ENCODE data around the gene SUGT1.
"Not testable (repeated sequence)": the region's sequence is repeated elsewhere in the genome, so short reads cannot be mapped to it uniquely, and the experiment has no call there.

SUGT1 gene

DNA sequence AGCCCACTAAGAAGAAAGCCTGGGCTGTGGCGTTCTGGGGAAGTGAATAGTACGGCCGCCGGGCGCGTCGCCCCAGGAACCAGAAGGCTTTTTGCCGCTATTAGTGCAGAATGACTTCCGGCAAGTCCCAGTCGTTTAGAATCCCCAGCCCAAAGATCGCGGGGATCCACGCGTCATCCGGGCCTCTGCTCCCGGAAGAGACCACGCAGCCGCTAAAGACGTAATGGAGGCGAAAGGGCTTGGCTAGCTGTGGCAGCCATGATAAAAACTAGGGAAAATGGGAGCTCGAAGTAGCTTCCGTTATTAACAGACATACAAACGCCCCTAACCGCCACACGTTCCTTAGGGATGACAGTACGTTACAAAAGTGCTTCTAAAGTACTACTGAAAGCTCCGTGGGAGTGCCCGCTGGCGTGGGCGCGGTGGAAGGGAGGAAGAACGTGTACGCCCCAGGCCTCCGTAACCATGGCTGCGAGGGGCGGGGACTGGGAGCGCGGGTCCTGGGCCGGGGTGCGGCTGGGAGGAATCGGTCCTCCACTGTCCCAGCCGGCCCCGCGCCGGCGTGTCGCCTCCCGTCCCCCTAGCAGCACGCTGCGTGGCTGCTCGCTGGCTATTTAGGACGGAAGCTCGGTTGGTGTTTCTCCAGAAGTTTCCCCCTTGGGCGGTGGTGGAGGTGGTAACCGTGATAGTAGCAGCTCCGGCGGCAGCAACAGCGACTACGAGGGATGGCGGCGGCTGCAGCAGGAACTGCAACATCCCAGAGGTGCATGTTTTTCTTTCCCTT is at the start of gene SUGT1:
Gene SUGT1, plus strand, starts transcription at position 641 of the 784 bp plus-strand sequence. Its CDS starts 85 bp downstream, at position 726.
- peak; percentile 99 for DNase-seq

DNA sequence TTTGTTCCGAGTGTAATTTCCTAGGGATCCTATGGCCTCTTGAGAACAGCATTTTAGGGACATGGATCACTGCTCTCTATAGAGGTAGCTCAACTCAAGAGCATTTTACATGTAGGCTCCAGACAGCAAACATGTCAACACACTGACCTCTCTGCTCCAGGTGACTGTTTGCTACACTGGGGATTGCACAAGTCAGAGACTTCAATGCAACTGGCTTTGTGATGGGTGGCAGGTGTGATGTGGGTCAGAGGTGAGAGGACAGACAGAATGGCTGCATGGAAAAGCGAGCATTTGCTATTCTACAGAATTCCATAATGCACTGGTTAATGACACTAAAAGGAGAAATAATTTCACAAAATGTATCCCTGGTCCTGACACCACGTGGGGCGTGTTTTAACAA is 49.3 kb upstream of the SUGT1 start:
- not testable (repeated sequence) for DNase-seq

DNA sequence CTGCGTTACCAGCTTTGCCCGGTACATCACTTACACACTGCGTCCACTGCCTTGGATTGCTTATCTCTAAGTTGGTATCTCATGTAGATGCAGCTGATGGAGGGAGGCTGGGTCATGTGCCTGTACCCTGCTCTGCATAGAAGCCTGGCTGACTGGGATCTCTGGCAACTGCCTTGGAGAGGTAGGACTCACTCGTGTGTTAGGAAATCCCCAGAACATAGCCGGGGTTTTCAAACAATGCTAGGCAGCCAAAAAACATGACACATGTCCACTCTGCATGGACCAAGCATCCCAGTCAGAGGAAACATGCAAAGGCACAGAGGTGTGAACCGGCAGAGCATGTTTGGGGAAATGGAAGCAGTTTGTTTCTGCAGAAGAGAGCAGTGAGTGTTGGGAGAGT is 46.5 kb upstream of the SUGT1 start:
- DNase-seq = not testable (repeated sequence)

DNA sequence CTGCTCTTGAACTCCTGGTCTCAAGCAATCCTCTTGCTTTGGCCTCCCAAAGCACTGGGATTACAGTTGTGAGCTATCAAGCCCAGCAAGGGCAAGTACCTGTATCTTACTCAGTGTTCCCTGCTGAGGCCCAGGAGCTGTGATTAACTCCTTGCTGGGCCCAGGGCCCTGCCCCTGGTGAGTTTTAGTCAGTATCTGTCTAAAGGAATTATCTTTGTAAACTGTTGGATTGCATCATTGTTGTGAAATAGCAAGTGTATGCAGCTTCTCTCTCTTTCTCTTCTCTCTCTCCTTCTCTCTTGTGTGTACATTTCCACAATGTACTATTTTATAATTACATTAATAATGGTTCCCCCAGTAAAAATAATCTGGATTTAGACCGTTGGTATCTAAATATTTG is 45.8 kb upstream of the SUGT1 start:
- DNase-seq = not testable (repeated sequence)

DNA sequence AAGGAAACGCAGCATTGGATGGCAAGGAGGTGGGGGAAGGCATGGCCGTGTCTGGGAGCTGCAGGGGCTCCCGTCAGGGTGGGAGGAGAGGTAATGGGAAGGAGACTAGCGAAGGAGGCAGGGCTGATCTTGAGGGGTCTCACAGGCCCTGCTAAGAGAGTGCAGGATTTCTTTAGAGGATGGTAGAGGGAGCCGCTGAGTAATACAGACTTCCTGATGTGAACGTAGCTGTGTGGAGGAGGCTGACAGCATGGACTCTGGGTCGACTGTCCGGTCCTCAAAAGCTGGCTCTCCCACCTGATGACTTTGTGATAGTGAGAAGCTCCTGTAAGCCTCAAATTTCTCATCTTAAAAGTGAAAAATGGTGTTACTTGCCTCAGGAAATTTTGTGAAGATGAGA is 44.5 kb upstream of the SUGT1 start:
- not testable (repeated sequence) for DNase-seq

DNA sequence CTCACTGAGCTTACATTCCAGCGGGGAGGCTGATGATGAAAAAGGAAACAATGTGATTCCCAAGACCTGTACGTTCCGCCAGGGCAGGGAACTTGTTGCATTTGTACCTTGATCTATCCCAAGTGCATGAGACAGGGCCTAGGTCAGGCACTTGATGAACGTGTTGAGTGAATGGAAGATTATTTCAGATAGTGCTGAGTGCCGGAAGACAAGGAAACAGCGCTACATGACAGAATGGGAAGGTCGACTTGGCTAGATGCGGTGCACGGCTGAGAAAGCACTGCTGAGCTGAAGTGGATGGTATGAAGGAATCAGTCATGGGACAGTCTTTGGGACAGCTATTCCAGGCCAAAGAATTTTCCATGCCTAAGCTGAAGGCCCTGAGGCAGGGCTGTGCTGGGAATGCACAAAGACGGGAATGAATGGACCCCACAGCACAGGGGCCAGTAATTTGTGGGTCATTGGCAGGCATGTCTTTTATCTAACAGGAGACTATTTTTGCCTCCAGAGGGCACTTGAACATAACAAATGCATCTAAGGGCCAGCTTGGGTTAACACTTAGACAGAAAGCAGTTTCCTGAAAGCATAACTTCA is 43.5 kb upstream of the SUGT1 start:
- DNase-seq = peak; percentile 73

DNA sequence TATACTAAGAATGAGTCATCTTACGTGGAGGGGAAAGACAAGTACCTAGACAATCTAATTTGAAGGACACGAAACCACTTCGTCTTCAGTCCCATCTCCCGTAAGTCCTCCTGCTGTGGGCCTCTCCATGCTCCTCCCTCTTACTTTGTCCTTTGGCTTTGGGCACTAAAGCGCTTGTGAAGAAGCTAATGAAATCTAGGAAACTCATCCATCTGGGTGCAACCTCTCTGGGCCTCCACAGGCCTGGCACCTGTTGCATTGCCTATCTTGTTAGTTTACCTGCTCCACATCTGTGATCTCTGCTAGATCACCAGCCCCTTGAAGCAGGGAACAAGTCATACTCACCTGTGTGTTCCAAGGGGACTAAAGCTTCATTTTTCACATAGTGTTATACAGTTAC is 42.5 kb upstream of the SUGT1 start:
- not testable (repeated sequence) for DNase-seq

DNA sequence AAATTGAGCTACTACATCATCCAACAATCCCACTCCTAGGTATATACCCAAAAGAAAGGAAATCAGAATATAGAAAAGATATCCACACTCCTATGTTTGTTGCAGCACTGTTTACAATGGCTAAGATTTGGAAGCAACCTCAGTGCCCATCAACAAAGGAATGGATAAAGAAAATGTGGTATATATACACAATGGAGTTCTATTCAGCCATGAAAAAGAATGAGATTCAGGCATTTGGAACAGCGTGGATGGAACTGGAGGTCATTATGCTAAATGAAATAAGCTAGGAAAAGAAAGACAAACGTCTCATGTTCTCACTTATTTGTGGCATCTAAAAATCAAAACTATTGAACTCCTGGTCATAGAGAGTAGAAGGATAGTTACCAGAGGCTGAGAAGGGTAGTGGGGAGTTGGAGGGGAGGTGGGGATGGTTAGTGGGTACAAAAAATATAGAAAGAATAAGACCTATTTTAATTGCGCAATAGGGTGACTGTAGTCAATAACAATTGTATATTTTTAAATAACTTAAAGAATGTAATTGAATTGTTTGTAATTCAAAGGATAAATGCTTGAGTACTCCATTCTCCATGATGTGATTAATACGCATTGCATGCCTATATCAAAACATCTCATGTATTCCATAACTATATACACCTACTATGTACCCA is 37.4 kb upstream of the SUGT1 start:
- no peak for DNase-seq

DNA sequence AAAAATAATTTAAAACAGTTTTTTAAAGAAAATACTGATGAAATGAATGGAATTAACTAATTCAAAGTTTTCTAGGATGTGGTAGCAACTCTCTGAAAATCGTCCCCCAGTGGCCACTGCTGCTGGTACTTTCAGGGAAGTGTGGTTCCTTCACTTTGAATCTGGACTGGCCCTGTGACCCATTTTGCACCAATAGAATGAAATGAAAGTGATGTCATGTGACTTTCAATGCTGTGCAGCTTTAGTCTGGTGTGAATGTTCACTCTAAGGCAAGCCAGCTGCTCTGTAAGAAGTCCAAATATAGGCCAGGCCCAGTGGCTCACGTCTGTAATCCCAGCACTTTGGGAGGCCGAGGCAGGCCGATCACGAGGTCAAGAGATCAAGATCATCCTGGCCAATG is 36.8 kb upstream of the SUGT1 start:
- peak; percentile 57 for DNase-seq

DNA sequence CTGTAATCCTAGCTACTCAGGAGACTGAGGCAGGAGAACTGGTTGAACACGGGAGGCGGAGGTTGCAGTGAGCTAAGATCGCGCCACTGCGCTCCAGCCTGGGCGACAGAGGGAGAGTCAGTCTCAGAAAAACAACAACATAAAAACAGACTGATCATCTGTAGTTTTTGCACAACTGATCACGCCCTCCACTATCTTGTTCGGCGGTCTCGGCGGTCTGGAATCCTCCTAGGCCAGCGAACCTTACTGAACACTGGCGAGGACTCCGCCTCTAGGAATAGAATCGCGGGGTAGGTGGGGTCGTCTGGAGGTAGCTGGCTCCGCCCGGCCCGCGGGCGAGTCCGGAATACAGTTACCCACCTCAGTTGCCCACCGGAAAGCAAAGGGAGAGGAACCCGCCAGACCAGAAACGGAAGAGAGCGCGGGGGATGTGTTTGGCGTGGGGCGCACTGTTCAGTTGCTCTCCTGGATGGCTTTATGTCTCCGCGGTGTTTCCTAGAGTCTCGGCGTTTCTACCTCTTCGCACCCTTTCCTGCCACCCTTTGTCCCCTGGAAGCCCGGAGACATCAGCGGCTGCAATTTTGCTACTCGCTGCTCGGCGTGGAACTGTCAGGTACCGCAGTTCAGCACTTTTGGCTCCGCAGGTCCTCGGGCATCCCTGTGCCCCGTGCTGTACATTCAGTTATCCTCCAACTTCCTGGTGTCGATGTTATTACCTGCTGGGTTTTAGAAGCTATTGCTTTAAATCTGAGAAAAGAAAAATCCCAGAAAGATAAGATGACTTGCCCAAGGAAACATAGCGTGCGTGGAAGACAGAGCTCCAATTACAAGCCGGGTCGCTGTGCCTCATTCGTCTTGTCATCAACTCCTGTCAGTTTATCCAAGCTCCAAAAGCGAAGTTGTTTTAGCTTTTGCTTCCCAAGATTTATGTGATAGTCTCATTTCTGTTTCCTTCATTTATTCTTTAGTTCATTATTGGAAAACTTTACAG is 35.3 kb upstream of the SUGT1 start:
- peak; percentile 93 for DNase-seq

DNA sequence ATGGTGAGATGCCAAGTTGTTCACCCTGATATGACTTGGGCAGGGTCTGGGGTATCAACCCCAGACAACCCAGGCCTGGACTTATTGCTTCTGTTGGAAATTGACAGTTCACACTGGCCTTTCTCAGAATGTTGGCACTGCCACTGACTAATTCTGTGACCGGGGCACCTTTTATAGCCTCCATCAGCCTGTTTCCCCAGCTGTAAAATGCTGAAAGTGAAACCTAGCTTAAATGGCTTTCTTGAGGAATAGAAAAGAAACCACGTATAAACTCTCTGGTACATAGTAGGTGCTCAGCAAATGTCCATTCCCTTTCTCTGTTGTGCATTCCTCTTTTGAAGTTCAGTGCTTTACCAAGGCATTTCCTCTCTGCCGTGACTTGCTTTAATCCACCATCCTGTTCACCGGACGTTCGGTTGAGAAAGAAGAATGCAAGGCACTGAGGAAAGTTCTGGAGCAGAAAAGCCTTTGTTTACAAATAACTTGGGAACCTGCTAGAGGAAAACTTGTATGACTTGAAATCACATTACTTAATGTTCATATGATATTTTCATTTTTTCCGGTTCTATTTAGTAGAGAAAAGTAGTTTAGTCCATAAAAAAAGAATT is 21.4 kb upstream of the SUGT1 start:
- DNase-seq = not testable (repeated sequence)

DNA sequence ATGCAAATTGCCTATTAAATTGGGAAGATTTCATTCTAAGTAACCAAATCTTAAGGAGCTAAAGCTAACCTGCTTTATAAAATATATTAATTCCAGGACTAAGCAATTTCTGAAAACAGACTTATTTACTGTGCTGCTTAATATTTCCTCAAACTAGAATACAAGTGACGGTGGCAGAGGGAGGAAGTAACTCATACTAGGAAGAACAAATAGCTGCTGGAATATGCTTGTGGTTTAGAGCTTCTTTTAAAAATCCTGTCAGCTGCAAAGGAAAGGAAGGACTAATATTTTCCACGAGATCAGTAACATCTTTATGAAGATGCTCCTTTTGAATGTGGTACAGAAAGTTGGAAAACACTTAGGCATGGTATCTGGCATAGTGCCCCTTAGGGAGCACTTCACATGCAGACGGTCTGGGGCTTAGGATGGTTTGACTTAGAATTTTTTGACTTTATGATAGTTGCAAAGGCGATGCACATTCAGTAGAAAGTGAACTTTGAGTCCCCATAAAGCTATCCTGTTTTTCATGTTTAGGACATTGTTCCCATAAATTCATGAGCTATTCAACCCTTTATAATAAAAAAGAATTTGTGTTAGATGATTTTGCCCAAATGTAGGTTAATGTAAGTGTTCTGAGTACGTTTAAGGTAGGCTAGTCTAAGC is 13.8 kb upstream of the SUGT1 start:
- DNase-seq = no peak

DNA sequence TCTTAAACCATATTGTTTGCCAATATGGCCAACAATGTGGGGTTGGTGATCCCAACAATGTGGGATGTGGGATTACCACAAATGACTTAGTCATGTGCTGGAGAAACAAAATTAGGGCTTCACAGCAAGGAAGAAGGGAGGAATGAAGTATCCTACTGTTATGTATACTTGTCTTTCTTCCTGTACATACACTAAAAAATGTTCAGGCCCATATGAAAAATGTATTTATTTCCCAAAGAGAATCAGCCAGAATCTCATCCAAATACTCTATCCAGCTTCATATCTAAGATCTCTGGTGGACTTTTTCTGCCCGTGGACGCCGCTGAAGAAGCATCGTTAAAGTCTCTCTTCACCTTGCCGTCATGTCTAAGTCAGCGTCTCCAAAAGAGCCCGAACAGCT is 10.5 kb upstream of the SUGT1 start, which contains the start of gene HNRNPA1L2:
Gene HNRNPA1L2, plus strand, starts transcription at position 301 of the 400 bp plus-strand sequence. Its CDS starts 62 bp downstream, at position 363.
- no peak for DNase-seq

DNA sequence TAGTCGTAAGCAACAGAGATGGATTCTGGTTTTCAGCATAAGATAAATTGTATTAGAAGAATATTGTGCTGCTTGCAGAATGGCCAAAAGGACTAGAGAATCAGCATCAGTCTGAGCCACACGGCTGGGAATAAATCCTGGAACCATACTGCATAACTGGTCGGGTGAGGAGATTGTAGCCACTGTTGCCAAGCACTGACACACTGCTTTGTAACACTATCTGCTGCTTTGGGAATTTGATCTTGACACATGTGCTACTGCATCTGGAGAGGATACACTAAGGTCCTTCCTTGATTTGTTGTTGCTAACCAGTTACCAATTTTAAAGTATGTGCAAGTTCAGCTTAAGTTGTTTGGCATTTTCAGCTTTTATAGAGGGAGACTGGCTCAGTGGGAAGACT is 8.5 kb upstream of the SUGT1 start:
- DNase-seq = peak; percentile 57

DNA sequence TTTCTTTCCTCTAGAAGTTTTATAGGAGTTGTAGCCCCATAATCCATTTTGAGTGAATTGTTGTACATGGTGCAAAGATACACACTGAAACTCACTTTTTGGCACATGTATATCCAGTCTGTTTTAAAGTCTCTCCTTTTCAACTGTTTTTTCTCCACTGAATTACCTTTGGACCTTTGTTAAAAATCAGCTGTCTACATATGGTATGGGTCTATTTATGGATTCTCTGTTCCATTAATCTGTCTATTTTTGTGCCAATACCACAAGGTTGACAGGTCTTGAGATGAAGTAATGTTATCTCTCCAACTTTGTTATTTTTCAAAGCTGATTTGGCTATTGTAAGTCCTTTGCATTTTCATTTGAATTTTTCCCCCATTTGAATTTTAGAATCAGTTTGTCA is 5.7 kb upstream of the SUGT1 start:
- no peak for DNase-seq

DNA sequence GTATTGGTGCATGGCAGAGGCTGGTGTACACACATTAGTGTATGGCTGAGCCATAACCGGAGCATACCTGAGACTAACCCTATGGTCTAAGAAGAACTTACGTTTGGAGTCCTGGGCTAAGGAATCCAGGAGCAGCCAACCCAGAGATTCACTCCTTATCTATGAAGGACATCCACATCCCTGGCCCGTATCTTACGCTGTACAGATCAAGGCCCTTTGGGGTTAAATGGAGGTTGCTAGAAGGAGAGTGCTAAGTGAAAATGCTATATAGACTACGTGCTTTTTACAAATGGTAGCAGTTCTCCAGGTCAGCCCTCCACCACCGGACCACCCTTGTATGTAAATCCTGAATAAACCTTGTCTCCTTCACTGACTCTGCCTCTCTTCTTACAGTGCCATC is 1.9 kb upstream of the SUGT1 start:
- peak; percentile 7 for DNase-seq

DNA sequence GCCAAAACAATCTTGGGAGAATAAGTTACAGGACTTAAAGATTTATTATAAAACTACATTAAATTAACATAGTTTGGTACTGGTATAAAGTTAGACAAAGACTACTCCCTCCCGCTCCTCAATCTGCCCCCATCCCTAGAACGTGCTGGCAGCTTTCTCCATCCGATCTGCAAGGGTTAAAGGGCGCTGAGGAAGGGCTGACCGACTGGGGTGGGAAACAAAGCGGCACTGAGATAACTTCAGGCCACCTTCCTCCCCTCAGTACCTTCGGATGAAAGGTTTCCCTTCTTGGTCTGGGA is 790 bp upstream of the SUGT1 start:
- DNase-seq = no peak

DNA sequence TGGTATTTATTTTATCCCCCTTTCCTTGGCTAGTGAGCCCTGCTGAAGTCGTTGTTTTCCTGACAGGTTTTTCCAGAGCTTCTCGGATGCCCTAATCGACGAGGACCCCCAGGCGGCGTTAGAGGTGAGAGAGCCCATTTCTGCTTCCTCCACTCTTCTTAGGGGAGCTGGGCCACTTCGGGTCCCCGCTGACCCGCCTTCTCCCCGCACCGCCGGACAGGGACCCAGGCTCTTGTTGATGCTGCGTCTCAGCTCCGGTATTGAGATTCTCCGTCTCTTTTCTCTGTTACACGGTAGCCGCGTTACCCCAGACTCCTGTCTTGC is 306 bp downstream of the SUGT1 start:
- DNase-seq = no peak

DNA sequence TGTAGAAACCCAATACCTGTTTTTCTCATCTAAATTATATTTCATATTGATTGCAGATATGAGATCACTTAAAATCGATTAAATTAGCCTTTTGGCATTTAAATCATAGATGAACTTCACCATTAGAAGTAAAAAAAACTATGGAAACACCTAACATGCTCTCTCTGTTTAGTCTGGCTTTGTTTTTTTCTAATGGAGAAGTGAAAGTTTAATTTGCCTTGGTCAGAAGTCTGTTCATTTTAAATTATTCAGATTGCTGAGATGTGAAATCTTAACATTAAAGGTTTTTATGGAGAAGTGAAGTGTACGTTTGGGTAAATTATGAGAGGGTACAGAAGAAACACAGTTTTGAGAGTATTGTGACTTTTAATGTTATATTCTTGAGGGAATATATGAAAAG is 6.7 kb downstream of the SUGT1 start:
- DNase-seq = no peak

DNA sequence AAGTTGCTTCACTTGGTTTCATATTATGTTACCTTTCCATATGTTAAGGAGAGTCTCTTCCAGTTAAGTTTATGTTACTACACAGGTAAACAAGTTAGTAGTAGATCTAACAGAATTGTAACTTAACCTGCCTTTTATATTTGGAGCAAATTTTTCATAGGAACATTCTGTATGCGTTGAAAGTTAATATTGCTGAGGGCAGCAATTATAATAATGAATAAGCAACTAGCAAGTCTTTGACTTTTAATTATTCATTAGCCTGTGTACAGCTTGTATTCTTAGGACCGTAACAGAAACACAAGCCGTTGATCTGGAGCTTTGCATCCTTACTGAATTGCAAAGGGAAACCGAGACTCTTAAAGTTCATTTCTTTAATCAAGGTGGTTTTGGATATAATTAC is 11.6 kb downstream of the SUGT1 start:
- DNase-seq = no peak

DNA sequence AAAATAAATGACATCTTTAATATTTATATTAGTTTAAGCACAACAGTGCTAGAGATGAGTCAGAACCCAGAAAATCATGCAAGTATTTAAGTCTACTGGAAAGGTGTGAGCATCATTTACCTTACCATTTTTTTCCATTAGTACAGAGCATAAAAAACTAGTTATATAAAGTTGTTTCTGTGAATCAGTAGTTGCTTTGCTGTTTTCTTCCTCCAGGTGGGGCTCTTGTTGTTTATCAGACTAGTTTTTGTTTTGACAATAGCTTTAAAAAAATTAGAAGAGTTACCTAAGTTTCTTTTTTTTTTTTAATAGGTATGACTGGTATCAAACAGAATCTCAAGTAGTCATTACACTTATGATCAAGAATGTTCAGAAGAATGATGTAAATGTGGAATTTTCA is 12.7 kb downstream of the SUGT1 start:
- peak; percentile 70 for DNase-seq

DNA sequence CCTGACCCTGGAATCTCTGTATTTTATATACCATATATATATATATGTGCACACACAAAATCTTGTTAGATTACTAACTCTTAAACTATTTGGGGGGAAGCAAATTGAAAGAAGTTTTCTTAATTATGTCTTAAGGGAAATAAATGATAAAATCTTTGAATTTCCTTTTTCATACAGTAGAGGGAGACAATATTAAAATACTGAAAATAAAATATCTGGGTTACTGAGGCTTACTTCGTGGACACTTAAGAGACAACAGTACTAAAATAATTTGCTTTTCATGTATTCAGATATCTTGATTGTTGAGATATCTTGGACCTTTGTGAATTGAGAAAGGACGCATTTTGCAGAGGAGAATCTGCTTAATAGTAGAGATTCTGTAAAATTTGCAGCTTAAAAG is 17.0 kb downstream of the SUGT1 start:
- DNase-seq = no peak
